ENCODE data around the gene PIK3CA.
A peak's percentile ranks its signal among the peaks of the same experiment; 100 is the strongest.

Gene PIK3CA

GRCh38 chr3:179149406-179149867 lies 1.3 kb downstream of the PIK3CA start:
- peak overlapping the region; percentile 63 for H3K9ac ChIP-seq (ENCODE audit: low read depth, low read length, poor library complexity)
- H3K4me1 ChIP-seq (ENCODE audit: control insufficient read depth in 2 of 2, insufficient read depth in 1 of 2, low read depth in 1 of 2, low read length in 2 of 2): peaks cover 0 to 13% of the 10 kb centered on the region in 2 donors
- no peak overlapping the region for H3K23ac ChIP-seq (ENCODE audit: low read depth, low read length, poor library complexity)
- DNase-seq (ENCODE audit: low spot score): no peak
- no peak overlapping the region for H2BK12ac ChIP-seq (ENCODE audit: low read length)
- peak overlapping the region; percentile 95 for H2AFZ ChIP-seq (ENCODE audit: low read length)
- no peaks in the 10 kb centered on the region for H3K36me3 ChIP-seq (replicated peaks in 1 of 2; ENCODE audit: control insufficient read depth in 2 of 2, insufficient read depth in 2 of 2, low read length in 2 of 2)
- H3K18ac ChIP-seq (ENCODE audit: low read length): no peak overlapping the region
- no peak overlapping the region for H2BK120ac ChIP-seq (ENCODE audit: low read depth, low read length)
- H3K27ac ChIP-seq (replicated peaks; ENCODE audit: low read length): no peak overlapping the region
- H3K4me2 ChIP-seq (ENCODE audit: insufficient read depth, low read length, poor library complexity, severe bottlenecking): peak overlapping the region; percentile 71
- H2AK5ac ChIP-seq (ENCODE audit: low read depth, low read length): no peak overlapping the region
- H3K14ac ChIP-seq (ENCODE audit: low read length): no peak overlapping the region
- H4K91ac ChIP-seq (ENCODE audit: low read depth, low read length, poor library complexity): no peak overlapping the region
- no peaks in the 10 kb centered on the region for H3K27me3 ChIP-seq (ENCODE audit: control insufficient read depth in 3 of 3, insufficient read depth in 3 of 3, low read depth in 1 of 3, low read length in 3 of 3)
- WGBS, 2 donors (ENCODE audit: extremely low coverage in 2 of 2, insufficient read length in 2 of 2, insufficient replicate concordance in 1 of 2): no CpG with 5 or more reads among the region's 9 CpGs
- peaks cover 10% of the 10 kb centered on the region for H3K79me1 ChIP-seq (ENCODE audit: low read depth, low read length)
- H3K9me3 ChIP-seq (replicated peaks in 1 of 2; ENCODE audit: control insufficient read depth in 2 of 2, insufficient read depth in 1 of 2, low read depth in 1 of 2, low read length in 2 of 2): peaks cover 0 to 3% of the 10 kb centered on the region in 2 donors
- H2BK15ac ChIP-seq (ENCODE audit: low read length): no peak overlapping the region
- H3K4me3 ChIP-seq (ENCODE audit: low read length in 2 of 2): peak overlapping the region; percentile 66 to 99
- H3K4ac ChIP-seq (ENCODE audit: low read length): no peak overlapping the region
- H2BK5ac ChIP-seq (ENCODE audit: low read length): no peak overlapping the region
- no peak overlapping the region for H4K8ac ChIP-seq (ENCODE audit: low read depth, low read length)

- no peak overlapping the region for H4K91ac ChIP-seq (ENCODE audit: low read depth, low read length, poor library complexity)
- no peak overlapping the region for H3K9ac ChIP-seq (ENCODE audit: low read depth, low read length, poor library complexity)
- H2BK12ac ChIP-seq (ENCODE audit: low read length): no peak overlapping the region
- peaks cover 10% of the 10 kb centered on the region for H3K79me1 ChIP-seq (ENCODE audit: low read depth, low read length)
- no peaks in the 10 kb centered on the region for H3K36me3 ChIP-seq (replicated peaks in 1 of 2; ENCODE audit: control insufficient read depth in 2 of 2, insufficient read depth in 2 of 2, low read length in 2 of 2)
- no peak overlapping the region for H4K8ac ChIP-seq (ENCODE audit: low read depth, low read length)
- no peak overlapping the region for H3K27ac ChIP-seq (replicated peaks; ENCODE audit: low read length)
- no CpG with 5 or more reads among the region's 4 CpGs for WGBS, 2 donors (ENCODE audit: extremely low coverage in 2 of 2, insufficient read length in 2 of 2, insufficient replicate concordance in 1 of 2)
- no peak overlapping the region for H3K4ac ChIP-seq (ENCODE audit: low read length)
- H3K9me3 ChIP-seq (replicated peaks in 1 of 2; ENCODE audit: control insufficient read depth in 2 of 2, insufficient read depth in 1 of 2, low read depth in 1 of 2, low read length in 2 of 2): peaks cover 0 to 3% of the 10 kb centered on the region in 2 donors
- no peak overlapping the region for H3K14ac ChIP-seq (ENCODE audit: low read length)
- no peak overlapping the region for H2AK5ac ChIP-seq (ENCODE audit: low read depth, low read length)
- H3K27me3 ChIP-seq (ENCODE audit: control insufficient read depth in 3 of 3, insufficient read depth in 3 of 3, low read depth in 1 of 3, low read length in 3 of 3): no peaks in the 10 kb centered on the region
- peak overlapping the region in 1 of 2 donors; percentile 66 for H3K4me3 ChIP-seq (ENCODE audit: low read length in 2 of 2)
- H2AFZ ChIP-seq (ENCODE audit: low read length): no peak overlapping the region
- no peak for DNase-seq (ENCODE audit: low spot score)
- H2BK5ac ChIP-seq (ENCODE audit: low read length): no peak overlapping the region
- no peak overlapping the region for H3K18ac ChIP-seq (ENCODE audit: low read length)
- H3K4me2 ChIP-seq (ENCODE audit: insufficient read depth, low read length, poor library complexity, severe bottlenecking): no peak overlapping the region
- no peak overlapping the region for H2BK15ac ChIP-seq (ENCODE audit: low read length)
- H3K4me1 ChIP-seq (ENCODE audit: control insufficient read depth in 2 of 2, insufficient read depth in 1 of 2, low read depth in 1 of 2, low read length in 2 of 2): peaks cover 0 to 13% of the 10 kb centered on the region in 2 donors
- no peak overlapping the region for H3K23ac ChIP-seq (ENCODE audit: low read depth, low read length, poor library complexity)
- H2BK120ac ChIP-seq (ENCODE audit: low read depth, low read length): no peak overlapping the region
Observed at GRCh38 chr3:179149951-179150350, 1.8 kb downstream of the PIK3CA start.

GRCh38 chr3:179150610-179151009 lies 2.5 kb downstream of the PIK3CA start:
- Histone ChIP-seq H4K8ac (ENCODE audit: low read depth, low read length) (no peak overlapping the region), H3K4me1 (ENCODE audit: control insufficient read depth in 2 of 2, insufficient read depth in 1 of 2, low read depth in 1 of 2, low read length in 2 of 2) (peaks cover 0 to 13% of the 10 kb centered on the region in 2 donors), H3K36me3 (replicated peaks in 1 of 2; ENCODE audit: control insufficient read depth in 2 of 2, insufficient read depth in 2 of 2, low read length in 2 of 2) (no peaks in the 10 kb centered on the region), H3K4me2 (ENCODE audit: insufficient read depth, low read length, poor library complexity, severe bottlenecking) (no peak overlapping the region), H4K91ac (ENCODE audit: low read depth, low read length, poor library complexity) (no peak overlapping the region), H2BK15ac (ENCODE audit: low read length) (no peak overlapping the region), H3K9ac (ENCODE audit: low read depth, low read length, poor library complexity) (no peak overlapping the region), H3K4ac (ENCODE audit: low read length) (no peak overlapping the region), H3K27ac (replicated peaks; ENCODE audit: low read length) (no peak overlapping the region), H2BK12ac (ENCODE audit: low read length) (no peak overlapping the region), H2AK5ac (ENCODE audit: low read depth, low read length) (no peak overlapping the region), H3K4me3 (ENCODE audit: low read length in 2 of 2) (no peak overlapping the region), H2BK120ac (ENCODE audit: low read depth, low read length) (no peak overlapping the region), H3K14ac (ENCODE audit: low read length) (no peak overlapping the region), H3K27me3 (ENCODE audit: control insufficient read depth in 3 of 3, insufficient read depth in 3 of 3, low read depth in 1 of 3, low read length in 3 of 3) (no peaks in the 10 kb centered on the region), H2BK5ac (ENCODE audit: low read length) (no peak overlapping the region), H3K79me1 (ENCODE audit: low read depth, low read length) (peaks cover 10% of the 10 kb centered on the region), H2AFZ (ENCODE audit: low read length) (no peak overlapping the region), H3K23ac (ENCODE audit: low read depth, low read length, poor library complexity) (no peak overlapping the region), H3K18ac (ENCODE audit: low read length) (no peak overlapping the region), H3K9me3 (replicated peaks in 1 of 2; ENCODE audit: control insufficient read depth in 2 of 2, insufficient read depth in 1 of 2, low read depth in 1 of 2, low read length in 2 of 2) (peaks cover 0 to 3% of the 10 kb centered on the region in 2 donors)
- no peak for DNase-seq (ENCODE audit: low spot score)
- no CpG with 5 or more reads among the region's 3 CpGs for WGBS, 2 donors (ENCODE audit: extremely low coverage in 2 of 2, insufficient read length in 2 of 2, insufficient replicate concordance in 1 of 2)

GRCh38 chr3:179151474-179151873 lies 3.3 kb downstream of the PIK3CA start:
- Histone ChIP-seq H3K9me3 (replicated peaks in 1 of 2; ENCODE audit: control insufficient read depth in 2 of 2, insufficient read depth in 1 of 2, low read depth in 1 of 2, low read length in 2 of 2) (peaks cover 0 to 3% of the 10 kb centered on the region in 2 donors), H2BK120ac (ENCODE audit: low read depth, low read length) (no peak overlapping the region), H3K36me3 (replicated peaks in 1 of 2; ENCODE audit: control insufficient read depth in 2 of 2, insufficient read depth in 2 of 2, low read length in 2 of 2) (no peaks in the 10 kb centered on the region), H2BK12ac (ENCODE audit: low read length) (no peak overlapping the region), H2AFZ (ENCODE audit: low read length) (no peak overlapping the region), H3K4ac (ENCODE audit: low read length) (no peak overlapping the region), H3K9ac (ENCODE audit: low read depth, low read length, poor library complexity) (no peak overlapping the region), H4K91ac (ENCODE audit: low read depth, low read length, poor library complexity) (no peak overlapping the region), H3K14ac (ENCODE audit: low read length) (no peak overlapping the region), H2BK15ac (ENCODE audit: low read length) (no peak overlapping the region), H3K4me2 (ENCODE audit: insufficient read depth, low read length, poor library complexity, severe bottlenecking) (no peak overlapping the region), H3K27me3 (ENCODE audit: control insufficient read depth in 3 of 3, insufficient read depth in 3 of 3, low read depth in 1 of 3, low read length in 3 of 3) (no peaks in the 10 kb centered on the region), H4K8ac (ENCODE audit: low read depth, low read length) (no peak overlapping the region), H2AK5ac (ENCODE audit: low read depth, low read length) (no peak overlapping the region), H3K4me3 (ENCODE audit: low read length in 2 of 2) (no peak overlapping the region), H3K79me1 (ENCODE audit: low read depth, low read length) (peaks cover 10% of the 10 kb centered on the region), H3K4me1 (ENCODE audit: control insufficient read depth in 2 of 2, insufficient read depth in 1 of 2, low read depth in 1 of 2, low read length in 2 of 2) (peaks cover 0 to 13% of the 10 kb centered on the region in 2 donors), H3K18ac (ENCODE audit: low read length) (no peak overlapping the region), H3K23ac (ENCODE audit: low read depth, low read length, poor library complexity) (no peak overlapping the region), H3K27ac (replicated peaks; ENCODE audit: low read length) (no peak overlapping the region), H2BK5ac (ENCODE audit: low read length) (no peak overlapping the region)
- no peak for DNase-seq (ENCODE audit: low spot score)

All from neuronal stem cell (in vitro differentiated cells).